SU-DHL-6 (cell line): ENCODE data around the gene SAMSN1.
A peak's percentile ranks its signal among the peaks of the same experiment; 100 is the strongest.

ENCODE experiments used
- H2AFZ ChIP-seq: fragments of 200-600 bp; sonication (generic); 2 replicates; pipeline ENCODE4 v1.6.1; 2014; ENCODE audit warnings: low read depth, mild to moderate bottlenecking, moderate library complexity, mixed read lengths, antibody characterized with exemption, low read length; ENCODE audit not compliant: severe bottlenecking
- H3F3A ChIP-seq: fragments of 200-600 bp; shearing (Covaris generic); 2 replicates; pipeline ENCODE4 v1.6.0; 2016; ENCODE audit warnings: antibody characterized with exemption, mild to moderate bottlenecking; ENCODE audit not compliant: insufficient read depth
- H3K27ac ChIP-seq: fragments of 200-600 bp; sonication (generic); 2 replicates; pipeline ENCODE4 v1.5.1; 2016; ENCODE audit warnings: low read depth, mild to moderate bottlenecking, low read length, moderate library complexity, mixed read lengths
- H3K27me3 ChIP-seq: fragments of 200-600 bp; sonication (generic), shearing (Covaris generic); 2 replicates; pipeline ENCODE4 v1.6.0; 2014; ENCODE audit warnings: mild to moderate bottlenecking, low read length
- H3K36me3 ChIP-seq: fragments of 200-600 bp; sonication (generic); 2 replicates; pipeline ENCODE4 v1.6.1; 2014; ENCODE audit warnings: mild to moderate bottlenecking, low read length, mixed read lengths
- H3K4me2 ChIP-seq: fragments of 300-600, 200-600 bp; shearing (Covaris generic), sonication (generic); 2 replicates; pipeline ENCODE4 v1.6.0; 2014; ENCODE audit warnings: low read length, low read depth, mild to moderate bottlenecking; ENCODE audit not compliant: poor library complexity, severe bottlenecking
- H3K4me3 ChIP-seq: fragments of 200-600 bp; sonication (generic); 2 replicates; pipeline ENCODE4 v1.5.1; 2014; ENCODE audit warnings: antibody characterized with exemption, low read length, mild to moderate bottlenecking, mixed read lengths; ENCODE audit not compliant: insufficient read depth, poor library complexity, severe bottlenecking
- H3K79me2 ChIP-seq: fragments of 200-600 bp; sonication (generic); 2 replicates; pipeline ENCODE4 v1.6.1; 2014; ENCODE audit warnings: mild to moderate bottlenecking, low read length, moderate library complexity; ENCODE audit not compliant: insufficient read depth
- H3K9ac ChIP-seq: fragments of 200-600 bp; sonication (generic); 2 replicates; pipeline ENCODE4 v1.7.0; 2014; ENCODE audit warnings: mild to moderate bottlenecking, low read length
- H3K9me2 ChIP-seq: fragments of 200-600 bp; sonication (generic); replicated peaks from 2 replicates; pipeline ENCODE4 v1.6.1; 2014; ENCODE audit warnings: low read length; ENCODE audit not compliant: insufficient read depth
- H3K9me3 ChIP-seq: fragments of 200-600 bp; sonication (generic); 2 replicates; pipeline ENCODE4 v1.6.1; 2014; ENCODE audit warnings: low read length, mixed read lengths; ENCODE audit not compliant: insufficient read depth
- H4K20me1 ChIP-seq: fragments of 200-600 bp; sonication (generic); 2 replicates; pipeline ENCODE4 v1.6.1; 2014; ENCODE audit warnings: low read depth, mild to moderate bottlenecking, antibody characterized with exemption, low read length, moderate library complexity, mixed read lengths
- EZH2phosphoT487 ChIP-seq: fragments of 200-600 bp; sonication (generic), shearing (Covaris generic); conservative IDR thresholded peaks from 2 replicates; pipeline ENCODE4 v1.6.1; 2018; ENCODE audit warnings: mild to moderate bottlenecking, antibody characterized with exemption, low read length, moderate library complexity, mixed read lengths
- TF ChIP-seq, protein P1 (sequence below): fragments of 200-600 bp; sonication (generic); IDR thresholded peaks from one replicate; pipeline ENCODE4 v1.5.1; 2017; ENCODE audit warnings: antibody characterized with exemption, mild to moderate bottlenecking, low read length, moderate library complexity; ENCODE audit not compliant: insufficient read depth, poor library complexity, severe bottlenecking

SAMSN1 gene

DNA sequence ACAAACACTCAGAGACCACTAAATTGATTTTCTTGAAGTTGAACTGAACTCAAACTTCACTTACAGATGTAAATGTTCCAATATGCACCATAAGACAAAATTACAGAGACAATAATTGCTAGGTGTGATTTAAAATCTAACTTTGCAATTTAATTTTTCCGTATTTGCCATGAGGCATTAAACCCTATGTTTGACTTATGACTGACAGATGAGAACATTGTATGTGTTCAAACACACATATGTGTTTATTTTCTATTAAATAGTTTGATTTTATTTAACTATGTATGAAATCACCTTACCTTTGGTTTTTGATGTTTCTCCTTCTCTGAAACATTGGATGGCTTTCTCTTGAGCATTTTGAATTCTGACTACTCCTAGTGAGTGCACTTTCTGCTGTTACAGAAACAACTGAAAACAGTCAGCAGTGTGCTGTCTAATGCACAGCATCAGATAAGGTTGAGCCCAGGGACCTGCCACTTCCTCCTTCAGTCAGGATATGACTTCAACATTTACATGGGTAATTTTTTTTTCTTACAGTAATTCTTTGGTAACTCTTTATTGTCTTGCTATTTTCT is at the start of gene SAMSN1:
Gene SAMSN1, minus strand, starts transcription at position 410 of the 575 bp plus-strand sequence. Its CDS starts 54 bp downstream, at position 356.
- Histone ChIP-seq H3K9ac (peak within 1 kb of the TSS; percentile 67), H3K79me2 (peaks cover 50% of the 10 kb centered on the region)

DNA sequence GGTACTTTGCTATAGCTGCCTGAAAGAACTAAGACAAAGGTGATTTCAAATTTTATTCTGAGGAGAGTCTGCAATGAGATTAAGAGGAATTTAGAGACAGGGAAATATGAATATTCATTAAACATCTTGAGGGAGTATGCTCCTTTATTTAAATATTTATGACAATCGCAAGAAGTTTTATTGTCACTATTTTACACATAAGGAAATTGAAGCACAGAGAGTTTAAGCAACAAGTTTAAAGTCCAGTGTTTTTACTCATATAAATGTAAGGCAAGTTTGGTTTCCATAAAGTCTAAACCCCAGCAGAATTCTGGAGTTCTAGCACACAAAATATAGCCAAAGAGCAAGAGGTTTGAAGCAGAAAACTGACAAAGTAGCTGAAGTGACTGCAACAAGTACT is 49.3 kb upstream of the SAMSN1 start:
- no peak for TF ChIP-seq EZH2phosphoT487
- TF ChIP-seq, protein P1, sequence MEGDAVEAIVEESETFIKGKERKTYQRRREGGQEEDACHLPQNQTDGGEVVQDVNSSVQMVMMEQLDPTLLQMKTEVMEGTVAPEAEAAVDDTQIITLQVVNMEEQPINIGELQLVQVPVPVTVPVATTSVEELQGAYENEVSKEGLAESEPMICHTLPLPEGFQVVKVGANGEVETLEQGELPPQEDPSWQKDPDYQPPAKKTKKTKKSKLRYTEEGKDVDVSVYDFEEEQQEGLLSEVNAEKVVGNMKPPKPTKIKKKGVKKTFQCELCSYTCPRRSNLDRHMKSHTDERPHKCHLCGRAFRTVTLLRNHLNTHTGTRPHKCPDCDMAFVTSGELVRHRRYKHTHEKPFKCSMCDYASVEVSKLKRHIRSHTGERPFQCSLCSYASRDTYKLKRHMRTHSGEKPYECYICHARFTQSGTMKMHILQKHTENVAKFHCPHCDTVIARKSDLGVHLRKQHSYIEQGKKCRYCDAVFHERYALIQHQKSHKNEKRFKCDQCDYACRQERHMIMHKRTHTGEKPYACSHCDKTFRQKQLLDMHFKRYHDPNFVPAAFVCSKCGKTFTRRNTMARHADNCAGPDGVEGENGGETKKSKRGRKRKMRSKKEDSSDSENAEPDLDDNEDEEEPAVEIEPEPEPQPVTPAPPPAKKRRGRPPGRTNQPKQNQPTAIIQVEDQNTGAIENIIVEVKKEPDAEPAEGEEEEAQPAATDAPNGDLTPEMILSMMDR, result no peak
- H3K27me3 ChIP-seq, result no peaks in the 10 kb centered on the region
- H3K4me3 ChIP-seq, result no peak overlapping the region
- no peaks in the 10 kb centered on the region for H3K36me3 ChIP-seq
- H3K79me2 ChIP-seq, result no peaks in the 10 kb centered on the region
- H3K9me3 ChIP-seq, result no peaks in the 10 kb centered on the region
- H3K9ac ChIP-seq, result no peak overlapping the region
- H2AFZ ChIP-seq, result no peak overlapping the region
- no peak overlapping the region for H3K27ac ChIP-seq
- H4K20me1 ChIP-seq, result no peaks in the 10 kb centered on the region
- H3F3A ChIP-seq, result no peaks in the 10 kb centered on the region
- no peaks in the 10 kb centered on the region for H3K9me2 ChIP-seq
- H3K4me2 ChIP-seq, result no peak overlapping the region

More for the DNA sequence above, at the start of gene SAMSN1:
- Histone ChIP-seq H2AFZ (peak within 1 kb of the TSS; percentile 70), H3K27me3 (no peaks in the 10 kb centered on the region), H3K9me2 (no peaks in the 10 kb centered on the region), H4K20me1 (no peaks in the 10 kb centered on the region), H3K4me2 (peak within 1 kb of the TSS; percentile 100), H3K4me3 (peak within 1 kb of the TSS; percentile 93), H3K9me3 (no peaks in the 10 kb centered on the region), H3F3A (peaks cover 10% of the 10 kb centered on the region), H3K36me3 (0 out of 2 replicates have a peak, but pooled peaks cover 4% of the 10 kb centered on the region), H3K27ac (peak within 1 kb of the TSS; percentile 74)
- no peak for TF ChIP-seq EZH2phosphoT487
- TF ChIP-seq, protein P1, result no peak

DNA sequence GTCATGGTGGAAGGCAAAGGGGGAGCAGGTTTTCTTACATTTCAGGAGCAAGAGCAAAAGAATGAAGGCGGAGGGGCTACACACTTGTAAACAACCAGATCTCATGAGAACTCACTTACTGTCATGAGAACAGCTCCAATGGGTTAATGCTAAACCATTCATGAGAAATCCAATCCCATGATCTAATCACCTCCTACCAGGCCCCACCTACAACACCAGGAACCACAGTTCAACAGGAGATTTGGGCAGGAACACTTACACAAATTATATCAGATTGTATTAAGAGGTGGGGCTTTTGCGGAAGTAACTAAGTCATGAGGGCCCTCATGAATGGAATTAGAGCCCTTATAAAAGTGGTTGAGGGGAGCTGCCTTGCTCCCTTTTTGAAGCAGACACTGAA is 48.9 kb upstream of the SAMSN1 start:
- H3K36me3 ChIP-seq, result no peaks in the 10 kb centered on the region
- H3K4me2 ChIP-seq, result no peak overlapping the region
- TF ChIP-seq EZH2phosphoT487, result no peak
- H3K4me3 ChIP-seq, result no peak overlapping the region
- H3K9me3 ChIP-seq, result no peaks in the 10 kb centered on the region
- no peaks in the 10 kb centered on the region for H3K27me3 ChIP-seq
- H2AFZ ChIP-seq, result no peak overlapping the region
- no peak overlapping the region for H3K27ac ChIP-seq
- no peaks in the 10 kb centered on the region for H4K20me1 ChIP-seq
- no peaks in the 10 kb centered on the region for H3K79me2 ChIP-seq
- H3K9me2 ChIP-seq, result no peaks in the 10 kb centered on the region
- H3F3A ChIP-seq, result no peaks in the 10 kb centered on the region
- no peak overlapping the region for H3K9ac ChIP-seq

DNA sequence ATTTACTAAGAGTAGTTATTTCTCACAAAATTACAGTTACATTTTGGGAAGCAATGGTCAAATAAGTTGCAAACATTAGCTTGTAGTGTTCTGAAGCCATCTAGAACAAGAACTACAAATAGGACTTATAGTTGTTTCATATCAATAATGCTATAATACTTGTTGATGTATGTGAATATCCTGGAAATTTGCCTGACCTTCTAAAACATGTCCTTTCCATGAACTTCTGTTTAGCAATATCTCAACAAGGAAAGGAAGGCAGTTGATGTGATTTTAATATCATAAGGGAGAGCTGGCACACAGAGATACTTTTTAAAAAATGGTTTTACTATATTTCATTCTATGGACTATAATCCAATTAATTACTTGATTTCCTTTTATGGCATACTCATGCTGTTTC is 47.1 kb upstream of the SAMSN1 start:
- no peak for TF ChIP-seq EZH2phosphoT487
- TF ChIP-seq, protein P1, result no peak
- Histone ChIP-seq H3K36me3 (no peaks in the 10 kb centered on the region), H3K4me2 (no peak overlapping the region)

More for the DNA sequence above, 47.1 kb upstream of the SAMSN1 start:
- no peaks in the 10 kb centered on the region for H3K79me2 ChIP-seq
- no peaks in the 10 kb centered on the region for H3K27me3 ChIP-seq
- H4K20me1 ChIP-seq, result no peaks in the 10 kb centered on the region
- H3K4me3 ChIP-seq, result no peak overlapping the region
- no peaks in the 10 kb centered on the region for H3F3A ChIP-seq
- H3K9ac ChIP-seq, result no peak overlapping the region
- no peak overlapping the region for H3K27ac ChIP-seq
- no peak overlapping the region for H2AFZ ChIP-seq
- no peaks in the 10 kb centered on the region for H3K9me3 ChIP-seq
- no peaks in the 10 kb centered on the region for H3K9me2 ChIP-seq
